GM10248 (cell line): ENCODE data around the gene STPG4.

Source experiments
- CTCF ChIA-PET: fragments of 300-600 bp; sonication (Branson Sonifier 250); formaldehyde crosslinking; extraction: SDS; loops from one replicate; lab custom pipeline; 2021; ENCODE audit warnings: antibody characterized with exemption; lab: Yijun Ruan, JAX
- POLR2A ChIA-PET: fragments of 350-650 bp; sonication (Branson Sonifier 250); formaldehyde crosslinking; extraction: SDS; loops from one replicate; lab custom pipeline; 2020; ENCODE audit warnings: antibody characterized with exemption; lab: Yijun Ruan, JAX
- DNase-seq: peaks from one replicate; pipeline ENCODE4 v3.0.0; 2012; ENCODE audit errors: extremely low spot score
- CTCF ChIP-seq: IDR thresholded peaks from 2 replicates; pipeline ENCODE4 v1.5.1; 2012; ENCODE audit warnings: mild to moderate bottlenecking, low read depth; ENCODE audit errors: extremely low read depth, missing control alignments, control extremely low read depth

The STPG4 gene

GRCh38 chr2:47072018-47072691 lies 83.0 kb downstream of the STPG4 start:
- TF ChIP-seq CTCF, result no peak
- no peak for DNase-seq
- CTCF ChIA-PET, result interaction anchor here (1.2 to 2.8 kb wide), 2 partner anchors 10 to 251 kb away, joined by 3 to 12 read pairs; no protein-coding TSS in a partner anchor
- POLR2A ChIA-PET, result interaction anchor here (0.6 kb wide), 1 partner anchor 327 kb away, joined by 3 read pairs; no protein-coding TSS in a partner anchor

GRCh38 chr2:47070920-47071824 lies 83.9 kb downstream of the STPG4 start:
- no peak for TF ChIP-seq CTCF
- ChIA-PET POLR2A (no interaction called here), CTCF (interaction anchor here (1.1 to 2.8 kb wide), 3 partner anchors 11 to 252 kb away, joined by 3 to 12 read pairs (median 4); no protein-coding TSS in a partner anchor)
- DNase-seq, result peak; percentile 71

GRCh38 chr2:47070155-47070919 lies 84.8 kb downstream of the STPG4 start:
- CTCF ChIA-PET, result interaction anchor here (1.1 to 2.8 kb wide), 3 partner anchors 14 to 253 kb away, joined by 3 to 12 read pairs (median 4); no protein-coding TSS in a partner anchor

GRCh38 chr2:47069628-47070154 lies 85.4 kb downstream of the STPG4 start:
- no peak for DNase-seq
- no peak for TF ChIP-seq CTCF
- CTCF ChIA-PET, result interaction anchor here (1.2 kb wide), 1 partner anchor 231 kb away, joined by 3 read pairs; no protein-coding TSS in a partner anchor
- POLR2A ChIA-PET, result no interaction called here

More at GRCh38 chr2:47070155-47070919, 84.8 kb downstream of the STPG4 start:
- POLR2A ChIA-PET, result no interaction called here
- TF ChIP-seq CTCF, result no peak
- DNase-seq, result no peak

GRCh38 chr2:47068981-47069627 lies 86.0 kb downstream of the STPG4 start:
- CTCF ChIA-PET, result interaction anchor here (1.2 kb wide), 1 partner anchor 232 kb away, joined by 3 read pairs; no protein-coding TSS in a partner anchor
- DNase-seq, result no peak
- POLR2A ChIA-PET, result no interaction called here
- TF ChIP-seq CTCF, result no peak
